Left lung (tissue), 10 donors: ENCODE measurements around the gene TRPV4. TPM values are rescaled to one million over a fixed set of nuclear protein-coding genes. Genes with fewer than 3 reads are reported as not detected.

ENCODE experiments used
- ATAC-seq: fragments of 200-7000 bp; cut with Tn5 transposase; one replicate; pipeline ENCODE4 v1.9.1; 2020; ENCODE audit warnings: moderate library complexity
- DNase-seq, 4 donors: peaks; one replicate each; pipeline ENCODE4 v3.0.0-alpha.2; 2013 to 2020
- H3K27ac ChIP-seq, 2 donors: fragments of 200-600 bp; sonication (generic) in 1 of 2; one replicate each; pipeline versions ENCODE4 v1.5.0 to v1.8.0; 2020 to 2021
- H3K27me3 ChIP-seq, 2 donors: fragments of 200-600 bp; sonication (generic) in 1 of 2; one replicate each; pipeline versions ENCODE4 v1.5.0 to v1.8.0; 2020 to 2021
- H3K36me3 ChIP-seq, 2 donors: fragments of 200-600 bp; sonication (generic) in 1 of 2; one replicate each; pipeline versions ENCODE4 v1.5.0 to v1.8.0; 2020 to 2021
- H3K4me1 ChIP-seq, 2 donors: fragments of 200-600 bp; one replicate each; pipeline ENCODE4 v1.8.0; 2021
- H3K4me3 ChIP-seq, 2 donors: fragments of 200-600 bp; sonication (generic) in 1 of 2; one replicate each; pipeline versions ENCODE4 v1.5.0 to v1.8.0; 2020 to 2021; ENCODE audit warnings: mild to moderate bottlenecking in 1 of 2
- H3K9me3 ChIP-seq, 2 donors: fragments of 200-600 bp; sonication (generic) in 1 of 2; one replicate each; pipeline versions ENCODE4 v1.5.0 to v1.8.0; 2020 to 2021
- CTCF ChIP-seq, 2 donors: fragments of 200-600 bp; sonication (generic) in 1 of 2; IDR thresholded peaks; one replicate each; pipeline versions ENCODE4 v1.5.0 to v1.8.0; 2021; ENCODE audit warnings: antibody characterized with exemption in 2 of 2
- intact Hi-C, 2 donors: fragments of 100-400 bp; cut with DNase I; formaldehyde crosslinking; loops; one replicate each; pipeline versions ENCODE4 v1.11.2 to v1.14.2; 2022
- polyA plus RNA-seq, 6 donors: library from polyadenylated mRNA; unstranded; fragments of 120-200 nt; gene quantifications; one replicate each; pipeline ENCODE4 v1.2.1, GENCODE V29; 2013; ENCODE audit not compliant: insufficient read length in 6 of 6
- total RNA-seq, 2 donors: library from RNA; stranded (reverse); fragmentation: NEBNext Ultra II Directional; extraction: Animal tissue kit (Norgen Biotek cat#: 25700); gene quantifications; one replicate each; pipeline ENCODE4 v1.2.1, GENCODE V29; 2021
- donor health status: DM: no; HTN: yes; CAD: no.
- donor health status: DM: no; HTN: no; CAD: no.

The TRPV4 gene
- total and polyA plus RNA-seq, 8 donors, result 2.2 to 3.7 (median 3.2) TPM

- H3K27me3 ChIP-seq, result no peaks in the 10 kb centered on the region
- no peak for TF ChIP-seq CTCF (IDR thresholded peaks at IDR 0.05)
- no peaks in the 10 kb centered on the region for H3K36me3 ChIP-seq
- DNase-seq, result no peak
- ATAC-seq, result peak; percentile 38
- H3K4me1 ChIP-seq, result peaks cover 0 to 22% of the 10 kb centered on the region in 2 donors
- peaks cover 0 to 9% of the 10 kb centered on the region in 2 donors for H3K9me3 ChIP-seq
- H3K4me3 ChIP-seq, result no peak overlapping the region
- H3K27ac ChIP-seq, result peak overlapping the region in 1 of 2 donors; percentile 23
- intact Hi-C loops, result no loop called here
Observed at GRCh38 chr12:109763201-109763841, 69.9 kb downstream of the TRPV4 start.

GRCh38 chr12:109762673-109763191, 70.5 kb downstream of the TRPV4 start:
- DNase-seq (peak in 1 of 4 donors; percentile 57), ATAC-seq (no peak)
- no peak overlapping the region for H3K27ac ChIP-seq
- H3K4me1 ChIP-seq, result peaks cover 0 to 22% of the 10 kb centered on the region in 2 donors
- intact Hi-C loops, result no loop called here
- no peaks in the 10 kb centered on the region for H3K36me3 ChIP-seq
- H3K27me3 ChIP-seq, result no peaks in the 10 kb centered on the region
- peaks cover 0 to 9% of the 10 kb centered on the region in 2 donors for H3K9me3 ChIP-seq
- no peak for TF ChIP-seq CTCF (IDR thresholded peaks at IDR 0.05)
- H3K4me3 ChIP-seq, result no peak overlapping the region

GRCh38 chr12:109762071-109762672, 71.0 kb downstream of the TRPV4 start:
- intact Hi-C loops, result no loop called here
- TF ChIP-seq CTCF (IDR thresholded peaks at IDR 0.05), result no peak
- peaks cover 0 to 22% of the 10 kb centered on the region in 2 donors for H3K4me1 ChIP-seq
- no peaks in the 10 kb centered on the region for H3K36me3 ChIP-seq
- peaks cover 0 to 12% of the 10 kb centered on the region in 2 donors for H3K9me3 ChIP-seq
- H3K27ac ChIP-seq, result no peak overlapping the region
- DNase-seq, result no peak
- H3K27me3 ChIP-seq, result no peaks in the 10 kb centered on the region
- no peak for ATAC-seq
- no peak overlapping the region for H3K4me3 ChIP-seq

- Histone ChIP-seq H3K27ac (no peak overlapping the region), H3K4me1 (peaks cover 0 to 22% of the 10 kb centered on the region in 2 donors), H3K4me3 (no peak overlapping the region), H3K9me3 (peaks cover 0 to 21% of the 10 kb centered on the region in 2 donors), H3K27me3 (no peaks in the 10 kb centered on the region), H3K36me3 (no peaks in the 10 kb centered on the region)
- intact Hi-C loops, result no loop called here
- DNase-seq (no peak), ATAC-seq (no peak)
- no peak for TF ChIP-seq CTCF (IDR thresholded peaks at IDR 0.05)
Observed at GRCh38 chr12:109760930-109761921, 72.0 kb downstream of the TRPV4 start.
